K562 (cell line): ENCODE data around the gene C5AR2. TPM values are rescaled to one million over a fixed set of nuclear protein-coding genes. Genes with fewer than 3 reads are reported as not detected.

Experiments
- CAMTA2 ChIP-seq: fragments of 250-450 bp; sonication (Bioruptor Pico); conservative IDR thresholded peaks from 2 replicates; pipeline ENCODE4 v1.5.1; 2022
- HDAC1 ChIP-seq, 2 experiments: fragments of 450-650 bp; IDR thresholded peaks; 2 replicates each; pipeline ENCODE4 v1.6.1; 2016 to 2017; ENCODE audit warnings: inconsistent platforms in 1 of 2, mild to moderate bottlenecking in 1 of 2, moderate library complexity in 1 of 2
- JUNB ChIP-seq: fragments of 450-650 bp; formaldehyde crosslinking; conservative IDR thresholded peaks from 2 replicates; pipeline ENCODE4 v1.4.0; 2020; ENCODE audit warnings: mild to moderate bottlenecking
- KHSRP ChIP-seq: fragments of 450-650 bp; IDR thresholded peaks from 2 replicates; pipeline ENCODE4 v1.6.1; 2017
- MAFF ChIP-seq: IDR thresholded peaks from 2 replicates; pipeline ENCODE4 v1.6.1; 2012; ENCODE audit warnings: low read length, improper control_type of control experiment
- NCOA1 ChIP-seq: fragments of 450-650 bp; IDR thresholded peaks from 2 replicates; pipeline ENCODE4 v1.6.1; 2016; ENCODE audit warnings: low read depth
- POLR2AphosphoS2 ChIP-seq: IDR thresholded peaks from 2 replicates; pipeline ENCODE4 v1.6.1; 2012; ENCODE audit warnings: low read length, improper control_type of control experiment
- POLR2H ChIP-seq: IDR thresholded peaks from 2 replicates; pipeline ENCODE4 v1.6.1; 2016; ENCODE audit warnings: missing genetic modification characterization, low read depth, mild to moderate bottlenecking, control low read depth, missing compliant biosample characterization, moderate library complexity
- PTBP1 ChIP-seq: fragments of 200-400 bp; formaldehyde crosslinking; IDR thresholded peaks from 2 replicates; pipeline ENCODE4 v1.6.1; 2017; ENCODE audit warnings: low read depth, low read length
- polyA plus RNA-seq, 8 experiments: library from polyadenylated mRNA; depleted of rRNA in 4 of 8; stranded (reverse) in 5 of 8; unstranded in 3 of 8; fragments of >200 nt; fragmentation: Nextera tagmentation in 2 of 8; fragmentation: Illumina TruSeq in 1 of 8; extraction: Ambion mirVana in 2 of 8; extraction: Trizol in 1 of 8; gene quantifications; 2 replicates each; pipeline versions ENCODE4 v1.2.1 to v1.2.3, GENCODE V29; 2011 to 2014; ENCODE audit warnings: inconsistent platforms in 1 of 8, missing spikeins in 1 of 8
- total RNA-seq, 7 experiments: library from RNA; depleted of rRNA in 6 of 7; stranded (reverse); fragments of >200 nt in 6 of 7; fragmentation: Illumina TruSeq in 2 of 7; extraction: Trizol in 2 of 7; gene quantifications; 2 replicates each; pipeline versions ENCODE4 v1.2.1 to v1.2.3, GENCODE V29; 2011 to 2021; ENCODE audit warnings: low replicate concordance in 1 of 7
- TF ChIP-seq, protein P1 (sequence below): fragments of 450-650 bp; conservative IDR thresholded peaks from 2 replicates; pipeline ENCODE4 v1.6.1; 2016; ENCODE audit warnings: missing genetic modification characterization, low read depth, mild to moderate bottlenecking, missing compliant biosample characterization, moderate library complexity
- TF ChIP-seq, protein P2 (sequence below), 2 experiments: fragments of 450-650 bp; conservative IDR thresholded peaks; 2 replicates each; pipeline ENCODE4 v1.6.1; 2017; ENCODE audit warnings: mild to moderate bottlenecking in 2 of 2, moderate library complexity in 2 of 2
- TF ChIP-seq, protein P3 (sequence below): sonication (generic); formaldehyde crosslinking; IDR thresholded peaks from 2 replicates; pipeline ENCODE4 v1.8.1; 2023; ENCODE audit warnings: mild to moderate bottlenecking, missing genetic modification reagents
- TF ChIP-seq, protein P4 (sequence below), 2 experiments: fragments of 450-650 bp in 1 of 2; sonication (generic) in 1 of 2; formaldehyde crosslinking in 1 of 2; IDR thresholded peaks in 1 of 2; conservative IDR thresholded peaks in 1 of 2; 2 replicates each; pipeline versions ENCODE4 v1.6.1 to v1.8.1; 2016 to 2023; ENCODE audit warnings: mild to moderate bottlenecking in 2 of 2, moderate library complexity in 2 of 2, inconsistent platforms in 1 of 2, missing genetic modification reagents in 1 of 2

The C5AR2 gene
- total and polyA plus RNA-seq, 9 of the 15 experiments (the other 6 are each of a cell fraction or from before 2014, with no cell fraction given): 0.01 to 1.1 (median 0.13) TPM

DNA sequence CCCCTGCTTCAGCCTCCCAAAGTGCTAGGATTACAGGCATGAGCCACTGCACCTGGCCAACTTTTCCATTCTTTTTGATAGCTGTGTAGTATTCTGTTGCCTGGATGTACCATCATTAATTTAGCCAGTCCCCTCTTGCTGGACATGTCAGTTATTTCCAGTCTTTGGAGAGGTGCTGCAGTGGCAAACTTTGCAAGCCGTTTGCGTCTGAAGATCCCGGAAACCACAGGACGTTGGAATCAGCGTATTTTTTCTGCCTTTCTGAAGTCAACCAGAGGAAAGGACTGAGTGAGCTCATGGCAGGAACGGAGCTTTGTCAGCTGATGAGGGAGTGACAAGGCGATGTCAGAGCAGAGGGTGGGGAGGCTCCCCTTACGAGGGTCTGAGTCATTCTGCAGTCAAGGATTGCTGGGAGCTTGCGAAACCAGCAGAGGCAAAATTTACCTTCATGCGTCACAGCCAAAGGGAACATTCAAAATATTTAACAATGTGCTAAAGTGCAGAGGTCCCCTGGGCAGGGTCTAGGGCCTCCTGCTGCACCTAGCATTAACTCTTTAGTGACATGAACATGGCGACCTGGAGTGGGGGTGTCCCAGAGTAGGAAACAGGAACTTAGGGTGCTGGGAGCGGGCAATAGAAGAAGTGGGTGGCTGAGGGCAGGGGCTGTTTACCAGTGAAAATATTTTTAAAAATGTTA lies 16.7 kb upstream of the C5AR2 start (continued):
- TF ChIP-seq, protein P1, sequence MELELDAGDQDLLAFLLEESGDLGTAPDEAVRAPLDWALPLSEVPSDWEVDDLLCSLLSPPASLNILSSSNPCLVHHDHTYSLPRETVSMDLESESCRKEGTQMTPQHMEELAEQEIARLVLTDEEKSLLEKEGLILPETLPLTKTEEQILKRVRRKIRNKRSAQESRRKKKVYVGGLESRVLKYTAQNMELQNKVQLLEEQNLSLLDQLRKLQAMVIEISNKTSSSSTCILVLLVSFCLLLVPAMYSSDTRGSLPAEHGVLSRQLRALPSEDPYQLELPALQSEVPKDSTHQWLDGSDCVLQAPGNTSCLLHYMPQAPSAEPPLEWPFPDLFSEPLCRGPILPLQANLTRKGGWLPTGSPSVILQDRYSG (tag): 0 out of 2 replicates have a peak, but pooled peaks have one; percentile 45
- TF ChIP-seq, protein P2, sequence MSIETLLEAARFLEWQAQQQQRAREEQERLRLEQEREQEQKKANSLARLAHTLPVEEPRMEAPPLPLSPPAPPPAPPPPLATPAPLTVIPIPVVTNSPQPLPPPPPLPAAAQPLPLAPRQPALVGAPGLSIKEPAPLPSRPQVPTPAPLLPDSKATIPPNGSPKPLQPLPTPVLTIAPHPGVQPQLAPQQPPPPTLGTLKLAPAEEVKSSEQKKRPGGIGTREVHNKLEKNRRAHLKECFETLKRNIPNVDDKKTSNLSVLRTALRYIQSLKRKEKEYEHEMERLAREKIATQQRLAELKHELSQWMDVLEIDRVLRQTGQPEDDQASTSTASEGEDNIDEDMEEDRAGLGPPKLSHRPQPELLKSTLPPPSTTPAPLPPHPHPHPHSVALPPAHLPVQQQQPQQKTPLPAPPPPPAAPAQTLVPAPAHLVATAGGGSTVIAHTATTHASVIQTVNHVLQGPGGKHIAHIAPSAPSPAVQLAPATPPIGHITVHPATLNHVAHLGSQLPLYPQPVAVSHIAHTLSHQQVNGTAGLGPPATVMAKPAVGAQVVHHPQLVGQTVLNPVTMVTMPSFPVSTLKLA (conservative IDR thresholded peaks at IDR 0.05): peak; percentile 47 to 71; a peak in 3 of 4 replicates
- TF ChIP-seq PTBP1 (no peak), HDAC1 (IDR thresholded peaks at IDR 0.05) (peak in 1 of 2 experiments; percentile 70; a peak in 2 of 4 replicates), MAFF (peak; percentile 79), POLR2AphosphoS2 (no peak), CAMTA2 (CRISPR knock-in tag) (no peak), KHSRP (no peak), POLR2H (tag) (no peak), JUNB (0 out of 2 replicates have a peak, but pooled peaks have one; percentile 10), NCOA1 (peak; percentile 87)
- TF ChIP-seq, protein P3, sequence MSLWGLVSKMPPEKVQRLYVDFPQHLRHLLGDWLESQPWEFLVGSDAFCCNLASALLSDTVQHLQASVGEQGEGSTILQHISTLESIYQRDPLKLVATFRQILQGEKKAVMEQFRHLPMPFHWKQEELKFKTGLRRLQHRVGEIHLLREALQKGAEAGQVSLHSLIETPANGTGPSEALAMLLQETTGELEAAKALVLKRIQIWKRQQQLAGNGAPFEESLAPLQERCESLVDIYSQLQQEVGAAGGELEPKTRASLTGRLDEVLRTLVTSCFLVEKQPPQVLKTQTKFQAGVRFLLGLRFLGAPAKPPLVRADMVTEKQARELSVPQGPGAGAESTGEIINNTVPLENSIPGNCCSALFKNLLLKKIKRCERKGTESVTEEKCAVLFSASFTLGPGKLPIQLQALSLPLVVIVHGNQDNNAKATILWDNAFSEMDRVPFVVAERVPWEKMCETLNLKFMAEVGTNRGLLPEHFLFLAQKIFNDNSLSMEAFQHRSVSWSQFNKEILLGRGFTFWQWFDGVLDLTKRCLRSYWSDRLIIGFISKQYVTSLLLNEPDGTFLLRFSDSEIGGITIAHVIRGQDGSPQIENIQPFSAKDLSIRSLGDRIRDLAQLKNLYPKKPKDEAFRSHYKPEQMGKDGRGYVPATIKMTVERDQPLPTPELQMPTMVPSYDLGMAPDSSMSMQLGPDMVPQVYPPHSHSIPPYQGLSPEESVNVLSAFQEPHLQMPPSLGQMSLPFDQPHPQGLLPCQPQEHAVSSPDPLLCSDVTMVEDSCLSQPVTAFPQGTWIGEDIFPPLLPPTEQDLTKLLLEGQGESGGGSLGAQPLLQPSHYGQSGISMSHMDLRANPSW (CRISPR knock-in tag): no peak
- TF ChIP-seq, protein P4, sequence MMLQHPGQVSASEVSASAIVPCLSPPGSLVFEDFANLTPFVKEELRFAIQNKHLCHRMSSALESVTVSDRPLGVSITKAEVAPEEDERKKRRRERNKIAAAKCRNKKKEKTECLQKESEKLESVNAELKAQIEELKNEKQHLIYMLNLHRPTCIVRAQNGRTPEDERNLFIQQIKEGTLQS (IDR thresholded peaks at IDR 0.05): peak; percentile 98
- TF ChIP-seq, protein P4 (CRISPR knock-in tag; conservative IDR thresholded peaks at IDR 0.05): peak; percentile 92; the same call in 1 of the 2 replicates
